GM12874 (cell line): Measurements from ENCODE around the gene GPRC5C.
A peak's percentile ranks its signal among the peaks of the same experiment; 100 is the strongest.

Experiments used
- CTCF ChIP-seq: IDR thresholded peaks from 2 replicates; pipeline ENCODE4 v1.5.1; 2011; ENCODE audit warnings: low read depth, mild to moderate bottlenecking, control low read depth, low read length, moderate library complexity; ENCODE audit not compliant: insufficient read depth

Gene GPRC5C

GRCh38 chr17:74460241-74460640 lies 28.4 kb downstream of the GPRC5C start:
- TF ChIP-seq CTCF, result no peak

GRCh38 chr17:74460996-74461395 lies 29.1 kb downstream of the GPRC5C start:
- no peak for TF ChIP-seq CTCF

GRCh38 chr17:74461611-74462010 lies 29.7 kb downstream of the GPRC5C start:
- TF ChIP-seq CTCF, result no peak

- TF ChIP-seq CTCF, result no peak
These were observed 33.0 kb downstream of the GPRC5C start for GRCh38 chr17:74464730-74465377.

- no peak for TF ChIP-seq CTCF
These were observed 33.7 kb downstream of the GPRC5C start for GRCh38 chr17:74465378-74466110.

GRCh38 chr17:74466111-74466827 lies 34.4 kb downstream of the GPRC5C start, which contains the start of gene CD300A:
TSS of gene CD300A (plus strand) at chr17:74466634. CDS start at chr17:74466704, 70 bp downstream.
- TF ChIP-seq CTCF, result 0 out of 2 replicates have a peak, but pooled peaks have one; percentile 11

GRCh38 chr17:74466828-74467184 lies 34.9 kb downstream of the GPRC5C start:
- no peak for TF ChIP-seq CTCF
